ENCODE measurements around the gene P4HA2.

DNA sequence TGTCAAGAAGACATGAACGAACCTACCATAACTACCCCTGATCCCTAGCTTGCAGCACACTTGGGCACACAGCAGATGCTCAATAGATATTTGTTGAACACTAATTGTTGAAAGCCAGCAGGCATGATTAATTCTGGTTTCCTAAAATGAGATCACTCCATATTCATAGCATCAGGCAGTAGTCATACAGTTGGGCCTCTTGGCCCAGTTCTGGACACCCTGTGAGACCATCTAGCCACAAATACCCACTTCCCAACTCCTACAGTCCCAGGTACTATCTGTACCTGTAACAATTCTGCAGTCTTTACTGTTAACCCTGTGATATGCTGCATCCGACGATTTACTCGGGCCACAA, 24.2 kb downstream of the P4HA2 start:
- TF ChIP-seq EZH2 (IDR thresholded peaks at IDR 0.05; ENCODE audit: low read length) (no peak), CTCF (optimal IDR thresholded peaks at IDR 0.05 in 1 of 3, IDR thresholded peaks at IDR 0.05 in 1 of 3, conservative IDR thresholded peaks at IDR 0.05 in 1 of 3; ENCODE audit: extremely low read depth in 1 of 3, insufficient read depth in 2 of 3, low read length in 3 of 3) (no peak)
